ENCODE data around the gene PRKRIP1. TPM values are rescaled to one million over a fixed set of nuclear protein-coding genes. Genes with fewer than 3 reads are reported as not detected.
"Not testable (repeated sequence)": the region's sequence is repeated elsewhere in the genome, so short reads cannot be mapped to it uniquely, and the experiment has no call there.

PRKRIP1 gene
- total RNA-seq, 2 donors from 2014 or later, result 12.9 to 19.7 TPM

GRCh38 chr7:102396710-102397019 lies 502 bp downstream of the PRKRIP1 start:
- intact Hi-C loops (cut with DNase I), result no loop called here
- DNase-seq (no peak), ATAC-seq (peak in 1 of 2 donors; percentile 7)

GRCh38 chr7:102398543-102398942 lies 2.4 kb downstream of the PRKRIP1 start:
- intact Hi-C loops (cut with DNase I), result no loop called here
- DNase-seq (no peak), ATAC-seq (no peak)

GRCh38 chr7:102400360-102400759 lies 4.2 kb downstream of the PRKRIP1 start:
- DNase-seq (no peak), ATAC-seq (no peak)
- intact Hi-C loops (cut with DNase I), result no loop called here

GRCh38 chr7:102403563-102403962 lies 7.4 kb downstream of the PRKRIP1 start:
- DNase-seq, result no peak

GRCh38 chr7:102404005-102404861 lies 8.1 kb downstream of the PRKRIP1 start:
- peak; percentile 83 to 86 for ATAC-seq
- no peak for DNase-seq
- intact Hi-C loops (cut with DNase I), result no loop called here

More at GRCh38 chr7:102403563-102403962, 7.4 kb downstream of the PRKRIP1 start:
- intact Hi-C loops (cut with DNase I), result no loop called here
- ATAC-seq, result no peak

GRCh38 chr7:102404862-102405188 lies 8.7 kb downstream of the PRKRIP1 start:
- ATAC-seq; DNase-seq; intact Hi-C loops (cut with DNase I): not testable (repeated sequence)

GRCh38 chr7:102407910-102408309 lies 11.7 kb downstream of the PRKRIP1 start:
- intact Hi-C loops (cut with DNase I), result no loop called here

GRCh38 chr7:102408530-102408929 lies 12.4 kb downstream of the PRKRIP1 start:
- DNase-seq; intact Hi-C loops (cut with DNase I); ATAC-seq: not testable (repeated sequence)

More at GRCh38 chr7:102407910-102408309, 11.7 kb downstream of the PRKRIP1 start:
- ATAC-seq (no peak), DNase-seq (no peak)

GRCh38 chr7:102409340-102409739 lies 13.2 kb downstream of the PRKRIP1 start:
- DNase-seq (no peak), ATAC-seq (no peak)
- intact Hi-C loops (cut with DNase I), result no loop called here

GRCh38 chr7:102410123-102410522 lies 14.0 kb downstream of the PRKRIP1 start:
- no peak for ATAC-seq
- intact Hi-C loops (cut with DNase I), result no loop called here
- no peak for DNase-seq

GRCh38 chr7:102410918-102411317 lies 14.8 kb downstream of the PRKRIP1 start:
- ATAC-seq, result no peak
- intact Hi-C loops (cut with DNase I), result no loop called here
- DNase-seq, result no peak

GRCh38 chr7:102412548-102412947 lies 16.4 kb downstream of the PRKRIP1 start:
- intact Hi-C loops (cut with DNase I), result no loop called here
- peak; percentile 49 for DNase-seq
- ATAC-seq, result peak; percentile 72 to 81

- intact Hi-C loops (cut with DNase I), result no loop called here
- ATAC-seq, result no peak
These were observed 16.9 kb downstream of the PRKRIP1 start for GRCh38 chr7:102413091-102413490.

GRCh38 chr7:102413611-102414010 lies 17.4 kb downstream of the PRKRIP1 start:
- DNase-seq (no peak), ATAC-seq (no peak)
- intact Hi-C loops (cut with DNase I), result no loop called here

More at GRCh38 chr7:102413091-102413490, 16.9 kb downstream of the PRKRIP1 start:
- no peak for DNase-seq

- DNase-seq (no peak), ATAC-seq (peak; percentile 15 to 35)
- intact Hi-C loops (cut with DNase I), result no loop called here
These were observed 19.6 kb downstream of the PRKRIP1 start for GRCh38 chr7:102415685-102416225.

GRCh38 chr7:102416406-102416805 lies 20.2 kb downstream of the PRKRIP1 start:
- intact Hi-C loops (cut with DNase I), result no loop called here
- DNase-seq (no peak), ATAC-seq (no peak)

- no peak for ATAC-seq
- intact Hi-C loops (cut with DNase I), result no loop called here
- no peak for DNase-seq
These were observed 20.9 kb downstream of the PRKRIP1 start for GRCh38 chr7:102417105-102417504.

- no peak for DNase-seq
- ATAC-seq, result no peak
- intact Hi-C loops (cut with DNase I), result no loop called here
These were observed 22.4 kb downstream of the PRKRIP1 start for GRCh38 chr7:102418592-102418991.

- no peak for DNase-seq
- intact Hi-C loops (cut with DNase I), result no loop called here
- no peak for ATAC-seq
These were observed 25.6 kb downstream of the PRKRIP1 start for GRCh38 chr7:102421706-102422240.

GRCh38 chr7:102424129-102424551 lies 28.0 kb downstream of the PRKRIP1 start:
- DNase-seq, result no peak
- intact Hi-C loops (cut with DNase I), result no loop called here

GRCh38 chr7:102424787-102425218 lies 28.6 kb downstream of the PRKRIP1 start:
- ATAC-seq, result peak in 1 of 2 donors; percentile 13
- intact Hi-C loops (cut with DNase I), result no loop called here
- no peak for DNase-seq

More at GRCh38 chr7:102424129-102424551, 28.0 kb downstream of the PRKRIP1 start:
- no peak for ATAC-seq

Data from left cardiac atrium (tissue), 4 donors.